Measurements from ENCODE around the gene CEP131. TPM values are rescaled to one million over a fixed set of nuclear protein-coding genes. Genes with fewer than 3 reads are reported as not detected.
A peak's percentile ranks its signal among the peaks of the same experiment; 100 is the strongest.

CEP131 gene
- total and polyA plus RNA-seq, 5 experiments from 2014 or later, result 1.1 to 12.0 (median 4.4) TPM

- H3K4me1 Mint-ChIP-seq, result peaks cover 9 to 22% (median 17%) of the 10 kb centered on the region in 4 donors
- H3K36me3 Mint-ChIP-seq, result peaks cover 0 to 25% (median 4%) of the 10 kb centered on the region in 3 donors
- POLR2A ChIA-PET, result interaction anchor here (1.1 to 3.1 kb wide), 3 partner anchors 12 to 261 kb away, joined by 3 to 10 read pairs (median 3); partner anchors contain the start of genes NDUFAF8 and TEPSIN
Measured at GRCh38 chr17:81250286-81251093, 27.7 kb upstream of the CEP131 start.

GRCh38 chr17:81249223-81250040 is 26.7 kb upstream of the CEP131 start:
- Mint-ChIP-seq H3K4me3 (peak overlapping the region in 2 of 10 donors; percentile 30 to 34), H3K9me3 (no peaks in the 10 kb centered on the region), H3K36me3 (peaks cover 0 to 18% (median 4%) of the 10 kb centered on the region in 3 donors), H3K4me1 (peaks cover 9 to 22% (median 17%) of the 10 kb centered on the region in 4 donors), H3K27ac (peak overlapping the region in 1 of 10 donors; percentile 51), H3K27me3 (no peaks in the 10 kb centered on the region)
- DNase-seq (no peak), ATAC-seq (no peak)
- POLR2A ChIA-PET, result interaction anchor here (1.3 to 3.1 kb wide), 2 partner anchors 11 to 262 kb away, joined by 3 to 10 read pairs; partner anchors contain the start of genes NDUFAF8 and TEPSIN

More at GRCh38 chr17:81250286-81251093, 27.7 kb upstream of the CEP131 start:
- Mint-ChIP-seq H3K9me3 (no peaks in the 10 kb centered on the region), H3K27ac (peak overlapping the region in 4 of 10 donors; percentile 51 to 83 (median 80)), H3K4me3 (peak overlapping the region in 4 of 10 donors; percentile 55 to 73 (median 61)), H3K27me3 (no peaks in the 10 kb centered on the region)
- ATAC-seq, result no peak
- DNase-seq, result no peak

GRCh38 chr17:81248649-81249048 is 25.9 kb upstream of the CEP131 start:
- DNase-seq (no peak), ATAC-seq (no peak)
- peak overlapping the region in 4 of 10 donors; percentile 2 to 79 (median 58) for H3K27ac Mint-ChIP-seq
- POLR2A ChIA-PET, result interaction anchor here (1.2 kb wide), 1 partner anchor 10 kb away, joined by 6 read pairs; the partner anchor contains the start of genes NDUFAF8 and TEPSIN
- no peaks in the 10 kb centered on the region for H3K9me3 Mint-ChIP-seq
- no peaks in the 10 kb centered on the region for H3K27me3 Mint-ChIP-seq
- peaks cover 0 to 18% (median 4%) of the 10 kb centered on the region in 3 donors for H3K36me3 Mint-ChIP-seq
- H3K4me3 Mint-ChIP-seq, result no peak overlapping the region
- H3K4me1 Mint-ChIP-seq, result peaks cover 7 to 17% (median 14%) of the 10 kb centered on the region in 4 donors

- POLR2A ChIA-PET, result interaction anchor here (1.2 kb wide), 1 partner anchor 9 kb away, joined by 6 read pairs; the partner anchor contains the start of genes NDUFAF8 and TEPSIN
- Mint-ChIP-seq H3K4me3 (no peak overlapping the region), H3K27me3 (no peaks in the 10 kb centered on the region), H3K36me3 (peaks cover 0 to 10% (median 0%) of the 10 kb centered on the region in 3 donors), H3K27ac (peak overlapping the region in 1 of 10 donors; percentile 67), H3K4me1 (peaks cover 0 to 9% (median 7%) of the 10 kb centered on the region in 4 donors), H3K9me3 (no peaks in the 10 kb centered on the region)
- no peak for DNase-seq
- ATAC-seq, result no peak
Measured at GRCh38 chr17:81247339-81247990, 24.7 kb upstream of the CEP131 start.

- peaks cover under 1 to 13% (median 10%) of the 10 kb centered on the region in 4 donors for H3K4me1 Mint-ChIP-seq
- DNase-seq, result no peak
- no peak for ATAC-seq
- peaks cover 0 to 6% (median 0%) of the 10 kb centered on the region in 3 donors for H3K36me3 Mint-ChIP-seq
- no peak overlapping the region for H3K4me3 Mint-ChIP-seq
- H3K9me3 Mint-ChIP-seq, result no peaks in the 10 kb centered on the region
- peak overlapping the region in 1 of 10 donors; percentile 53 for H3K27ac Mint-ChIP-seq
- POLR2A ChIA-PET, result no interaction called here
- no peaks in the 10 kb centered on the region for H3K27me3 Mint-ChIP-seq
Measured at GRCh38 chr17:81246679-81247338, 24.0 kb upstream of the CEP131 start.

GRCh38 chr17:81246343-81246670 is 23.5 kb upstream of the CEP131 start:
- Mint-ChIP-seq H3K4me1 (peaks cover 3 to 17% (median 13%) of the 10 kb centered on the region in 4 donors), H3K36me3 (peaks cover 0 to 6% (median 0%) of the 10 kb centered on the region in 3 donors), H3K27me3 (no peaks in the 10 kb centered on the region), H3K9me3 (no peaks in the 10 kb centered on the region), H3K27ac (no peak overlapping the region), H3K4me3 (no peak overlapping the region)
- DNase-seq (no peak), ATAC-seq (no peak)
- POLR2A ChIA-PET, result no interaction called here

DNA sequence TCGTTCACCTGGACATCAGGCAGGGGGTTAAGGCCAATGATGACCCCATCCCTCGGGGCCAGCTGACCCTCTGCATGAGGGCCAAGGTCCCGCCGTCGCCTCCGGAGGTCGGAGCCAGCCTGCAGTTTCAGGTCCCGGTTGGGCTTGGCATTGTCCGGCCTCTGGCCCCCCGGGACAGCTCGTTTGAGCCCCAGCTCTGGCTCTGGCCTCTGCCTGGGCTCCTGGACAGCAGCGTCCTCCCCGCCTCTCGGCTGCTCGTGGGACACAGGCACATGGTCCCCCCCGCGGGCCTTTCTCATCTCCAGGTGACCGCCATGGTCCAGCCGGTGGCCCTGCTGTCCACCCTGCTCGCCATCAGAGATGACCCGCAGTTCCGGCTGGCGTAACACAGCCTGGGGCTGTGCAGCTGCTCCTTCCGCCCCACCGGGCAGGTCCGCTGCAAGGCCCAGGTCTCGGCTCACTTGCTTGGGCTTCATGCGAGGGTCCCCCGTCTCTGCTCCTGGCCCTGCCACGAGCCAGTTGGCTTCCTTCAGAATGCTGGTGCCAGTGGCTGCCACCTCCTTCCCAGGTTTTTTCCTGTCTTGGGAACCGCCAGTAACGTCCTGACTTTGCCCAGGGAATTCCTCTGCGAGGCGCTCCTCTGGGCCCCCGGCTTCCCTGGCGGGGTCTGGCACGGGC is 23.0 kb upstream of the CEP131 start:
- POLR2A ChIA-PET, result interaction anchor here (0.5 kb wide), 1 partner anchor 15 kb away, joined by 3 read pairs; no protein-coding TSS in a partner anchor
- Mint-ChIP-seq H3K36me3 (peaks cover 0 to 6% (median 0%) of the 10 kb centered on the region in 3 donors), H3K9me3 (no peaks in the 10 kb centered on the region), H3K27me3 (no peaks in the 10 kb centered on the region), H3K27ac (no peak overlapping the region), H3K4me1 (peaks cover 4 to 20% (median 16%) of the 10 kb centered on the region in 4 donors), H3K4me3 (no peak overlapping the region)
- ATAC-seq, result no peak
- DNase-seq, result no peak

GRCh38 chr17:81245024-81245664 is 22.4 kb upstream of the CEP131 start:
- ATAC-seq, result no peak
- Mint-ChIP-seq H3K27ac (peak overlapping the region in 1 of 10 donors; percentile 63), H3K9me3 (no peaks in the 10 kb centered on the region), H3K27me3 (no peaks in the 10 kb centered on the region), H3K36me3 (peaks cover 0 to 3% (median 0%) of the 10 kb centered on the region in 3 donors), H3K4me3 (peak overlapping the region in 1 of 10 donors; percentile 4), H3K4me1 (peaks cover 6 to 25% (median 21%) of the 10 kb centered on the region in 4 donors)
- no peak for DNase-seq
- POLR2A ChIA-PET, result interaction anchor here (0.5 kb wide), 1 partner anchor 14 kb away, joined by 3 read pairs; no protein-coding TSS in a partner anchor

GRCh38 chr17:81244358-81245023 is 21.7 kb upstream of the CEP131 start:
- peak overlapping the region in 1 of 10 donors; percentile 63 for H3K27ac Mint-ChIP-seq
- no peaks in the 10 kb centered on the region for H3K9me3 Mint-ChIP-seq
- POLR2A ChIA-PET, result no interaction called here
- H3K36me3 Mint-ChIP-seq, result no peaks in the 10 kb centered on the region
- no peaks in the 10 kb centered on the region for H3K27me3 Mint-ChIP-seq
- peak overlapping the region in 1 of 10 donors; percentile 4 for H3K4me3 Mint-ChIP-seq
- DNase-seq (peak in 1 of 10 donors; percentile 1), ATAC-seq (no peak)
- H3K4me1 Mint-ChIP-seq, result peaks cover 6 to 30% (median 26%) of the 10 kb centered on the region in 4 donors

- Mint-ChIP-seq H3K4me3 (no peak overlapping the region), H3K27me3 (no peaks in the 10 kb centered on the region), H3K36me3 (no peaks in the 10 kb centered on the region), H3K4me1 (peaks cover 6 to 28% (median 27%) of the 10 kb centered on the region in 4 donors), H3K9me3 (no peaks in the 10 kb centered on the region), H3K27ac (peak overlapping the region in 1 of 10 donors; percentile 10)
- POLR2A ChIA-PET, result interaction anchor here (0.9 kb wide), 1 partner anchor 122 kb away, joined by 3 read pairs; no protein-coding TSS in a partner anchor
- ATAC-seq, result no peak
- DNase-seq, result no peak
Measured at GRCh38 chr17:81243333-81243664, 20.5 kb upstream of the CEP131 start.
